HG03039 (cell line): ENCODE data around the gene RMND5A.
"Not testable (repeated sequence)": the region's sequence is repeated elsewhere in the genome, so short reads cannot be mapped to it uniquely, and the experiment has no call there.

ENCODE experiments used
- ATAC-seq: cut with Tn5 transposase; IDR thresholded peaks from one replicate; pipeline ENCODE4 v1.9.1; 2021; ENCODE audit warnings: mild to moderate bottlenecking, moderate library complexity; ENCODE audit not compliant: unreplicated experiment

The RMND5A gene

DNA sequence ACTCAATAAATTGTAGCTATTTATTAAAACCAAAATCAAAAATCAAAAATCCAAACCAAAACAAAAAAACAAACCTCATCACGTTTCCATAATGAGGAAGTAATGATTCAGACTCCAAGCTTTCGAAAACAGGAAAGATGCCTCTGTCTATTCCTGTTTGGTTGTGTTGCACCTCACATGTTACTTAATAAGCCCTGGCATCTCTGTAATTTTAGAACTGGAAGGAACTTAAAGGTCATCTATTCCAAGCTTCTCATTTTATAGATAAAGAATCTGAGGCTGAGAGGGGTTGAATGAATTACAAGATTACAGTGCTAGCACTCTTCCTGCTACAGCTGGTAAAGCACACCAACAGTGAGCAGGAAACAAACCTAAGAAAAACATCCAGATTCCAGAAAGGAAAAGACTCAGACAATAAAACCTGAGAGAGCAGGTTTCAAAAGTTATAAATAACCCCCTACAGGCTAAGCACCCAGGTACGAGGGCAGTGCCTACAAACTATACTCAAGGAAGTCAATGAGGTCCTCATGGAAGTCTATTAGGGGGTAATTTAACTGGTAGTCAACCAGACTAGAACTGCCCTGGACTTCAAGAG, 5.4 kb upstream of the RMND5A start:
- not testable (repeated sequence) for ATAC-seq

DNA sequence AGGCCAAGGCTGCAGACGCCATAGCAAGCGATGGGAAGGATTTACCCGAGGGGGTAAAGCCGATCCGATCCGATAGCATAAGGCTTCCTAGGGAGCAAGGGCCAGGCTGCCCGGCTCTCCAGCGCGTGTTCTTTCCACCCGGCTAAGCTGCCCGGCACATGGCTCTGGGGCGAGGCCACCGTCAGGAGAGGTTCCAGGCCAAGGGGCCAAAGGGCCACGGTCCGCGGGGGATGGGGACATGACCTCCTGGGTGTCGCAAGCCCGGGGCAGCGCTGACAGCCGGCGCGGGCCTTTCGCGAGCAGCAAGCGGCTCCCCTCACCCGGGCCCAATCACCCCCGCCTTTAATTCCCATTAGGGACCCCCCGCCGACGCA, 841 bp upstream of the RMND5A start:
- not testable (repeated sequence) for ATAC-seq

GRCh38 chr2:86720540-86721320, 639 bp downstream of the RMND5A start:
- ATAC-seq: peak; percentile 21

GRCh38 chr2:86725706-86726105, 5.6 kb downstream of the RMND5A start:
- ATAC-seq: not testable (repeated sequence)

GRCh38 chr2:86732040-86732525, 12.0 kb downstream of the RMND5A start:
- not testable (repeated sequence) for ATAC-seq

DNA sequence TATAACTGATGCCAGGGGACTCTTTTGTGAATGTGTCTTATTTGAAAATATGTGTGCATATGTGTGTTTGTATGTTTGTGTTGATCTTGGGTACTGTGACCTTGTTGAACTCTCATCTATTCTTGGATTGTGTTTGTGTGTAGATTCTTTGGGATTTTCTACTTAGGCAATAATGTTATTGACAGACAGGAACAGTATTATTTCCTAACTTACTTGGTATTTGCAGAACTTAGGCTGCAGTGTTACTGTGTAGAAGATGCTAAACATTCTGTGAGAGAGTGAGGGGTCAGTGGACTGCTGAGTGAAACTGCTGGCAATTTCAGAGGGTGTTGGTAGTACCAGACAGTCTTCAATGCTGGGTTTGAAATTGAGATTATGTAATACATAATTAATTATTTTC, 12.7 kb downstream of the RMND5A start:
- not testable (repeated sequence) for ATAC-seq

- ATAC-seq: not testable (repeated sequence)
Measured at GRCh38 chr2:86733528-86733927, 13.4 kb downstream of the RMND5A start.

- ATAC-seq: not testable (repeated sequence)
Measured at GRCh38 chr2:86734896-86735295, 14.8 kb downstream of the RMND5A start.

- ATAC-seq: not testable (repeated sequence)
Measured at GRCh38 chr2:86739485-86739884, 19.4 kb downstream of the RMND5A start.

DNA sequence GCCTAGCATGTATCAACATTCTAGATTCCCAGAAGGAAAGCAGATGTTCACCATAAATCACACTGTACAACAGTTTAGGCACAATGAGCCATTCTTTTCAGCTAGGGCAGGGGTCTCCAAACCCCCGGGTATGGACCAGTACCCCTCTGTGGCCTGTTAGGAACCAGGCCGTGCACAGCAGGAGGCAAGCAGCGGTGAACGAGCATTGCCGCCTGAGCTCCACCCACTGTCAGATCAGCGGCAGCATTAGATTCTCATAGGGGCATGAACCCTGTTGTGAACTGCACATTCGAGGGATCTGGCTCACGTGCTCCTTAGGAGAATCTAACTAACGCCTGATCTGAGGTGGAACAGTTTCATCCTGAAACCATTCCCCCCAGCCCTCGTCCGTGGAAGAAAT, 19.8 kb downstream of the RMND5A start:
- not testable (repeated sequence) for ATAC-seq

GRCh38 chr2:86741889-86742498, 21.9 kb downstream of the RMND5A start:
- not testable (repeated sequence) for ATAC-seq

DNA sequence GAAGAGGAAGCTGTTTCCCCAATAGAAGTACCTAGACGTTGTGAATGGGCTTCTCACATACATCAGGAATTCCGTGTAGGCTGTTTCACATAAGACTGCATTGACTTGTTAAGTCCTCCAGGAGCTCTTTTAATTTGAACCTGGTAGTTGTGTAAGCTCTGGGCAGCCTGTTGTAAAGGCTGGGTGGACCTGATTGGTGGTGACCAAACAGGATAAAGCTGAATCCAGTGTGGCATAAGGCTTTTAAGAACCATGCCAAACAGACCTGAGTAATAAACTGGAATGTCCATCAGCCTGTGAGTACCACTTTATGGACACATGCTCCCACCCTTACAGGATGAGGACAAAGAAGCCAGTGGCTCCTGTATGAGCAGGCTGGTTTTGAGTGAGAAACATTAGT, 24.1 kb downstream of the RMND5A start:
- no peak for ATAC-seq

GRCh38 chr2:86746939-86747338, 26.8 kb downstream of the RMND5A start:
- no peak for ATAC-seq

DNA sequence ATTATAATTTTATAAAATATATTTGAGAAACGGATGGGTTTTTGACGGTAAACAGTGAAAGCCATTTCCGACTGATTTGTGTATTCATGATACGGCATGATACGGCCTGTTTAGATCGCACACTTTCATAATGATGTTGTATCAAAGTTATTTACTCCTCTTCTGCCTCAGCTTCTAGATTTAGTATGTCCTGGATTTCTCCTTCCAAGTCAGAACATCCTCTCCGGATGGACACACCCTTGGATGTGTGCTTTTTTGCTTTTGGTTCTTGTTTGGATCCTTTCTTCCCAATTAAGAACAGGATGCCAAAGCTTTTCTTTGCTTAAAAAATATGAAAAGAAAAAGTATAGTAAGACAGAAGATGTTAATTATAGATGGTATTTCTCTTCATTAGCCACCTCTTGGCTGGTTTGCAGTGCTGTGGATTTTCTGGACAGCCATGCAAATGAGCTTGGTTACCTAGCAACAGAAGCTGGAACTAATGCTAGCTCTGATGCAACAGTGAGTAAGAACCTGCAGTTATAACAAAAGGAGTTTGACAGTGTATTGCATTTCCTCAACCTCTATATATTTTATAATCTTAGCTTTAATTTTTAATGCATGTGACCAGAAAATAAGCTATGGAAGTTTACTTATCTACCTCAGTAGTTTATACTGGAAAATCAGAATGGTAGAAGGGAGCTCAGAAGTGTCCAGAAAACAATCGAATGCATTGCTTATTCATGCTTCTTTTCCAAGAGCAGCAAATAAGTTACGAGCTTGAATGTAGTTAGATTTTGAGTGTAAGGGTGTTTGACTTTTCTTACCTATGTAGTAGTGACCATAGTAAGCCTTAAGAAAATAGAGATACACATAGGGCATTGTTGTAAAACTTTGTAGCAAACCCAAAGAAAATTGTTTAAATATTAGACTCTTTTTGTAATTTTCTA, 27.9 kb downstream of the RMND5A start:
- ATAC-seq: no peak

DNA sequence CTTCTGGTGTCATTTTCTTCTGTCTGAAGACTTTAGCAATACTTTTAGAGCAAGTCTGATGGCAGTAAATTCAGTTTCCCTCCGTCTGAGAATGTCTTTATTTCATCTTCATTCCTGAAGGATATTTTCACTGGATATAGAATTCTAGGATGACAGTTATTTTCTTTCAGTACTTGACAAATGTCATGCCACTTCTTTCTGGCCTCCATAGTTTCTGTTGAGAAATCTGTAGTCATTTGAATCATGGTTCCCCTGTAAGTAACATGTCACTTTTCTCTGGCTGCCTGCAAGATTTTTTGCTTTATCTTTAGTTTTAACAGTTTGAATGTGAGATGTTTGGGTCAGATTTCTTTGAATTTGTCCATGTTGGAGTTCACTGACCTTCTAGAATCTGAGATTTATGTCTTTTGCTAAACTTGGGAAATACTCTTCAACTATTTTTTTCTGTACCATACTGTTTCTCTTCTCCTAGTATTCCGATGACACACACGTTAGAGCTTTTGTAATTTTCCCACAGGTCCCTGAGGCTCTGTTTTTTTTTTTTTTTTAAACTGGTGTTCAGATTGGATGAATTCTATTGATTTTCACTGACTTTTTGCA, 30.2 kb downstream of the RMND5A start:
- ATAC-seq: no peak

DNA sequence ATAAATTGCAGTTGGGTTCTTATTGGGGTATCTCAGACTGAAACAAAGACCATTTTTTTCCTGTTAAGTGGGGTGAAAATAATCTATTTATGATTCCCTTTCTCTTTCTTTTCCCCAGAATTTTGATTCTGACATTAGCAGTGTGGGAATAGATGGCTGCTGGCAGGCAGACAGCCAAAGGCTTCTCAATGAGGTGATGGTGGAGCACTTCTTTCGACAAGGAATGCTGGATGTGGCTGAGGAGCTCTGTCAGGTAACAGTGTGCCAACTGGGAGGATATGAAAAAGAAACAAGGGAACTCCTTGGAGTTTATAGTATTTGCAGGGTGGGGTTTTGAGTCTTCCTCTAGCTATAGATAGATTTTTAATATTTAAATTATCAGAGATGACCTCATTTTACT, 31.7 kb downstream of the RMND5A start:
- ATAC-seq: no peak

GRCh38 chr2:86752934-86753333, 32.8 kb downstream of the RMND5A start:
- ATAC-seq: no peak

DNA sequence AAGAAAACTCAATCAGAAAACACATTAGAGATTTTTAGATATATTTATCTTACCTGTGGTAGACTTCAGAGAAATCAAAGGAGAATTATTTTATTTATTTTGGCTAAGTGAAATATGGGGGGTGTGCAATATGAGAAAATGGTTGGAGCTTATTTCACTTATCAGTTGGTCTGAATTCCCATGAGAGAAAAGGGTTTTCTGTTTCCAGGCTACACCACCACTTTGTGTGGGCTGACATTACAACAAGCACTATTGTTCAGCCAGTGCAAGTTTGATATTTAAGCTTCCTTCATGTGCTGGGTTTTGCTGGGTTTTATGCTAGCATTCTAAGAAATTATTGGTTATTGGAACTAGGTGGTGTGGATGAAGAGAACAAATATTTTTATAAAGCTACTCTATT, 33.5 kb downstream of the RMND5A start:
- ATAC-seq: no peak

DNA sequence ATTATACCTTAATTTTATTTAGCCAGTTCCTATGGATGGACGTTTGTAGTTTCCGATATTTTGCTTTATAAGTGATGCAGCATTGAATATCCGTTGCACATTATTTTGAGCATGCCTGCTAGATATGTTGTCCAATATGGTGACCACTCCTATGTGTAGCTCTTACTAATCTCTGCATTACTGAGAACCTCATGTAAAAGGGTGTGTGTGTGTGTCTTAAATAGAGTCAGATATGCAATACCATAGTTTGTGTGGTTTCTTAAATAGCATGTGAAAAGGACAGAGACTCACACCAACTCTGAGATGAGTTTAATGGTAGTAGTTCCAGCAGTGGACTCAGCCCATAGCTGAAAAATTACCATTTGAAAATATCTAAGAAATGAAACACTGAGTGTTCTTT, 38.3 kb downstream of the RMND5A start:
- no peak for ATAC-seq

- ATAC-seq: no peak
Measured at GRCh38 chr2:86760371-86760770, 40.3 kb downstream of the RMND5A start.
